GM12875 (cell line): Measurements from ENCODE around the gene MC3R.

ENCODE experiments used
- H3K4me3 ChIP-seq: one replicate; pipeline ENCODE4 v1.5.1; 2011; ENCODE audit warnings: low read depth, low read length, control low read depth
- CTCF ChIP-seq: IDR thresholded peaks from 2 replicates; pipeline ENCODE4 v1.5.1; 2011; ENCODE audit warnings: low read depth, mild to moderate bottlenecking, control low read depth, inconsistent platforms, low read length, moderate library complexity, borderline replicate concordance; ENCODE audit not compliant: insufficient read depth

MC3R gene

GRCh38 chr20:56247954-56248782, at the start of gene MC3R:
MC3R (plus strand) TSS chr20:56248732; CDS start chr20:56248844, 112 bp downstream.
- TF ChIP-seq CTCF: peak; percentile 83
- H3K4me3 ChIP-seq: no peak within 1 kb of the TSS

GRCh38 chr20:56200456-56200855, 48.1 kb upstream of the MC3R start:
- H3K4me3 ChIP-seq: no peak overlapping the region

GRCh38 chr20:56202493-56203077, 45.9 kb upstream of the MC3R start:
- no peak for TF ChIP-seq CTCF
- H3K4me3 ChIP-seq: no peak overlapping the region

More at GRCh38 chr20:56200456-56200855, 48.1 kb upstream of the MC3R start:
- peak; percentile 38; the same call in 1 of the 2 replicates for TF ChIP-seq CTCF

- no peak for TF ChIP-seq CTCF
- H3K4me3 ChIP-seq: no peak overlapping the region
Observed at GRCh38 chr20:56204206-56204605, 44.3 kb upstream of the MC3R start.

GRCh38 chr20:56205346-56205745, 43.2 kb upstream of the MC3R start:
- no peak overlapping the region for H3K4me3 ChIP-seq
- no peak for TF ChIP-seq CTCF

GRCh38 chr20:56207656-56208055, 40.9 kb upstream of the MC3R start:
- no peak overlapping the region for H3K4me3 ChIP-seq
- no peak for TF ChIP-seq CTCF

- no peak overlapping the region for H3K4me3 ChIP-seq
- TF ChIP-seq CTCF: no peak
Observed at GRCh38 chr20:56208121-56208520, 40.4 kb upstream of the MC3R start.
